GM23338 (cell line): ENCODE results near the gene ACSL3. TPM values are rescaled to one million over a fixed set of nuclear protein-coding genes. Genes with fewer than 3 reads are reported as not detected.

ENCODE experiments used
- ATAC-seq: fragments of 200-7000 bp; cut with Tn5 transposase; 3 replicates; pipeline ENCODE4 v1.9.1; 2020
- DNase-seq: peaks from one replicate; pipeline ENCODE4 v3.0.0-alpha.2; 2015; ENCODE audit warnings: low spot score
- H2AFZ ChIP-seq: fragments of 200-600 bp; sonication (generic); 2 replicates; pipeline ENCODE4 v1.8.0; 2016; ENCODE audit warnings: antibody characterized with exemption, mild to moderate bottlenecking, moderate library complexity
- H3F3A ChIP-seq: fragments of 200-600 bp; sonication (generic); replicated peaks from 2 replicates; pipeline ENCODE4 v1.8.0; 2017; ENCODE audit warnings: antibody characterized with exemption, mixed run types, low read depth
- H3K27ac ChIP-seq: fragments of 200-600 bp; sonication (generic); 2 replicates; pipeline ENCODE4 v1.6.1; 2016; ENCODE audit warnings: low read depth
- H3K27me3 ChIP-seq: fragments of 200-600 bp; sonication (generic); 2 replicates; pipeline ENCODE4 v1.8.0; 2016; ENCODE audit warnings: mild to moderate bottlenecking, mixed run types, moderate library complexity; ENCODE audit not compliant: insufficient read depth
- H3K36me3 ChIP-seq: fragments of 200-600 bp; sonication (generic); 2 replicates; pipeline ENCODE4 v1.8.0; 2016; ENCODE audit warnings: mild to moderate bottlenecking; ENCODE audit not compliant: insufficient read depth
- H3K4me1 ChIP-seq: fragments of 200-600 bp; sonication (generic); 2 replicates; pipeline ENCODE4 v1.8.0; 2016; ENCODE audit warnings: mild to moderate bottlenecking, moderate library complexity; ENCODE audit not compliant: insufficient read depth
- H3K4me2 ChIP-seq: fragments of 200-600 bp; sonication (generic); 2 replicates; pipeline ENCODE4 v1.7.1; 2017; ENCODE audit warnings: mixed run types
- H3K4me3 ChIP-seq: fragments of 200-600 bp; sonication (generic); 2 replicates; pipeline ENCODE4 v1.6.1; 2016; ENCODE audit warnings: mixed run types
- H3K79me2 ChIP-seq: fragments of 200-600 bp; sonication (generic); replicated peaks from 2 replicates; pipeline ENCODE4 v1.8.0; 2017; ENCODE audit warnings: mild to moderate bottlenecking; ENCODE audit not compliant: insufficient read depth
- H3K9me2 ChIP-seq: fragments of 200-600 bp; sonication (generic); 2 replicates; pipeline ENCODE4 v1.8.0; 2017; ENCODE audit not compliant: insufficient read depth
- H4K20me1 ChIP-seq: fragments of 200-600 bp; sonication (generic); replicated peaks from 2 replicates; pipeline ENCODE4 v1.8.0; 2017; ENCODE audit warnings: mild to moderate bottlenecking; ENCODE audit not compliant: insufficient read depth
- H3K27ac Mint-ChIP-seq: 2 replicates; pipeline ENCODE4 v1.8.0; 2020; ENCODE audit warnings: inconsistent platforms, mild to moderate bottlenecking, moderate library complexity, mixed read lengths
- H3K27me3 Mint-ChIP-seq: 3 replicates; pipeline ENCODE4 v1.8.0; 2022; ENCODE audit warnings: low read depth, mild to moderate bottlenecking, moderate library complexity, mixed read lengths, inconsistent platforms; ENCODE audit not compliant: insufficient read depth, poor library complexity
- H3K36me3 Mint-ChIP-seq: 3 replicates; pipeline ENCODE4 v1.8.0; 2021; ENCODE audit warnings: low read depth, mild to moderate bottlenecking, inconsistent platforms, moderate library complexity, mixed read lengths
- H3K4me1 Mint-ChIP-seq: 3 replicates; pipeline ENCODE4 v1.8.0; 2020; ENCODE audit warnings: mild to moderate bottlenecking, inconsistent platforms, mixed read lengths
- H3K4me3 Mint-ChIP-seq: 3 replicates; pipeline ENCODE4 v1.8.0; 2021; ENCODE audit warnings: moderate library complexity, mild to moderate bottlenecking, inconsistent platforms, mixed read lengths
- H3K9me3 Mint-ChIP-seq: 3 replicates; pipeline ENCODE4 v1.8.0; 2020; ENCODE audit warnings: moderate library complexity, mild to moderate bottlenecking, inconsistent platforms, mixed read lengths
- CREB1 ChIP-seq: fragments of 250-450 bp; sonication (Bioruptor Pico); IDR thresholded peaks from 2 replicates; pipeline ENCODE4 v1.5.0; 2020; ENCODE audit warnings: low read depth, mild to moderate bottlenecking, moderate library complexity
- CTCF ChIP-seq, 2 experiments: fragments of 200-600 bp in 1 of 2; sonication (generic) in 1 of 2; conservative IDR thresholded peaks; 2 replicates each; pipeline versions ENCODE4 v1.5.1 to v1.6.1; 2016 to 2017; ENCODE audit warnings: antibody characterized with exemption in 2 of 2, low read depth in 2 of 2, mild to moderate bottlenecking in 2 of 2, moderate library complexity in 1 of 2
- EZH2 ChIP-seq: fragments of 200-600 bp; sonication (generic); IDR thresholded peaks from one replicate; pipeline ENCODE4 v1.8.0; 2017; ENCODE audit warnings: antibody characterized with exemption, mild to moderate bottlenecking, low read depth; ENCODE audit not compliant: unreplicated experiment
- EZH2phosphoT487 ChIP-seq: fragments of 200-600 bp; sonication (generic); IDR thresholded peaks from one replicate; pipeline ENCODE4 v1.8.1; 2018; ENCODE audit warnings: antibody characterized with exemption; ENCODE audit not compliant: unreplicated experiment
- JUNB ChIP-seq: IDR thresholded peaks from one replicate; pipeline ENCODE4 v1.6.1; 2016; ENCODE audit warnings: antibody characterized with exemption; ENCODE audit not compliant: unreplicated experiment
- NANOG ChIP-seq: IDR thresholded peaks from 2 replicates; pipeline ENCODE4 v1.6.1; 2016; ENCODE audit warnings: antibody characterized with exemption, borderline replicate concordance
- POLR2AphosphoS5 ChIP-seq: IDR thresholded peaks from 2 replicates; pipeline ENCODE4 v1.6.1; 2016; ENCODE audit warnings: antibody characterized with exemption, low read depth
- STAT1 ChIP-seq: IDR thresholded peaks from one replicate; pipeline ENCODE4 v1.6.1; 2016; ENCODE audit warnings: antibody characterized with exemption; ENCODE audit not compliant: unreplicated experiment
- ZNF114 ChIP-seq: fragments of 250-450 bp; sonication (Bioruptor Pico); IDR thresholded peaks from 2 replicates; pipeline ENCODE4 v1.5.0; 2020; ENCODE audit warnings: mild to moderate bottlenecking, moderate library complexity
- ZNF331 ChIP-seq: fragments of 250-450 bp; sonication (Bioruptor Pico); IDR thresholded peaks from 2 replicates; pipeline ENCODE4 v1.5.0; 2020; ENCODE audit warnings: low read depth, mild to moderate bottlenecking, moderate library complexity
- polyA plus RNA-seq: library from polyadenylated mRNA; unstranded; fragments of >200 nt; fragmentation: Nextera tagmentation; extraction: Ambion mirVana; gene quantifications from 2 replicates; pipeline ENCODE4 v1.2.1, GENCODE V29; 2016
- total RNA-seq: library from RNA; depleted of rRNA; stranded (reverse); fragments of >200 nt; shearing (Covaris generic); gene quantifications from 2 replicates; pipeline ENCODE4 v1.2.3, GENCODE V29; 2014
- TF ChIP-seq, protein P1 (sequence below): fragments of 250-450 bp; sonication (Bioruptor Pico); IDR thresholded peaks from 2 replicates; pipeline ENCODE4 v1.5.0; 2020; ENCODE audit warnings: mild to moderate bottlenecking, moderate library complexity
- TF ChIP-seq, protein P2 (sequence below): IDR thresholded peaks from one replicate; pipeline ENCODE4 v1.6.1; 2018; ENCODE audit warnings: antibody characterized with exemption; ENCODE audit not compliant: unreplicated experiment
- TF ChIP-seq, protein P3 (sequence below): IDR thresholded peaks from 2 replicates; pipeline ENCODE4 v1.6.1; 2016; ENCODE audit warnings: antibody characterized with exemption

Gene ACSL3
- total and polyA plus RNA-seq, 2 experiments from 2014 or later = 55.3 to 130 TPM

- Mint-ChIP-seq H3K9me3 (no peaks in the 10 kb centered on the region), H3K4me3 (no peak overlapping the region), H3K4me1 (peaks cover 25% of the 10 kb centered on the region; the same call in 2 of the 3 replicates), H3K27ac (no peak overlapping the region), H3K36me3 (no peaks in the 10 kb centered on the region), H3K27me3 (peaks cover 6% of the 10 kb centered on the region)
- Histone ChIP-seq H3K36me3 (no peaks in the 10 kb centered on the region), H3K27me3 (no peaks in the 10 kb centered on the region), H4K20me1 (no peaks in the 10 kb centered on the region), H3K4me1 (peaks cover 18% of the 10 kb centered on the region), H3K27ac (0 out of 2 replicates have a peak overlapping the region, but pooled peaks have one; percentile 26), H3K9me2 (no peaks in the 10 kb centered on the region), H3K79me2 (no peaks in the 10 kb centered on the region), H3K4me2 (no peak overlapping the region), H2AFZ (no peak overlapping the region), H3F3A (no peaks in the 10 kb centered on the region), H3K4me3 (no peak overlapping the region)
- DNase-seq (no peak), ATAC-seq (no peak)
- TF ChIP-seq CREB1 = no peak
- TF ChIP-seq, protein P1, sequence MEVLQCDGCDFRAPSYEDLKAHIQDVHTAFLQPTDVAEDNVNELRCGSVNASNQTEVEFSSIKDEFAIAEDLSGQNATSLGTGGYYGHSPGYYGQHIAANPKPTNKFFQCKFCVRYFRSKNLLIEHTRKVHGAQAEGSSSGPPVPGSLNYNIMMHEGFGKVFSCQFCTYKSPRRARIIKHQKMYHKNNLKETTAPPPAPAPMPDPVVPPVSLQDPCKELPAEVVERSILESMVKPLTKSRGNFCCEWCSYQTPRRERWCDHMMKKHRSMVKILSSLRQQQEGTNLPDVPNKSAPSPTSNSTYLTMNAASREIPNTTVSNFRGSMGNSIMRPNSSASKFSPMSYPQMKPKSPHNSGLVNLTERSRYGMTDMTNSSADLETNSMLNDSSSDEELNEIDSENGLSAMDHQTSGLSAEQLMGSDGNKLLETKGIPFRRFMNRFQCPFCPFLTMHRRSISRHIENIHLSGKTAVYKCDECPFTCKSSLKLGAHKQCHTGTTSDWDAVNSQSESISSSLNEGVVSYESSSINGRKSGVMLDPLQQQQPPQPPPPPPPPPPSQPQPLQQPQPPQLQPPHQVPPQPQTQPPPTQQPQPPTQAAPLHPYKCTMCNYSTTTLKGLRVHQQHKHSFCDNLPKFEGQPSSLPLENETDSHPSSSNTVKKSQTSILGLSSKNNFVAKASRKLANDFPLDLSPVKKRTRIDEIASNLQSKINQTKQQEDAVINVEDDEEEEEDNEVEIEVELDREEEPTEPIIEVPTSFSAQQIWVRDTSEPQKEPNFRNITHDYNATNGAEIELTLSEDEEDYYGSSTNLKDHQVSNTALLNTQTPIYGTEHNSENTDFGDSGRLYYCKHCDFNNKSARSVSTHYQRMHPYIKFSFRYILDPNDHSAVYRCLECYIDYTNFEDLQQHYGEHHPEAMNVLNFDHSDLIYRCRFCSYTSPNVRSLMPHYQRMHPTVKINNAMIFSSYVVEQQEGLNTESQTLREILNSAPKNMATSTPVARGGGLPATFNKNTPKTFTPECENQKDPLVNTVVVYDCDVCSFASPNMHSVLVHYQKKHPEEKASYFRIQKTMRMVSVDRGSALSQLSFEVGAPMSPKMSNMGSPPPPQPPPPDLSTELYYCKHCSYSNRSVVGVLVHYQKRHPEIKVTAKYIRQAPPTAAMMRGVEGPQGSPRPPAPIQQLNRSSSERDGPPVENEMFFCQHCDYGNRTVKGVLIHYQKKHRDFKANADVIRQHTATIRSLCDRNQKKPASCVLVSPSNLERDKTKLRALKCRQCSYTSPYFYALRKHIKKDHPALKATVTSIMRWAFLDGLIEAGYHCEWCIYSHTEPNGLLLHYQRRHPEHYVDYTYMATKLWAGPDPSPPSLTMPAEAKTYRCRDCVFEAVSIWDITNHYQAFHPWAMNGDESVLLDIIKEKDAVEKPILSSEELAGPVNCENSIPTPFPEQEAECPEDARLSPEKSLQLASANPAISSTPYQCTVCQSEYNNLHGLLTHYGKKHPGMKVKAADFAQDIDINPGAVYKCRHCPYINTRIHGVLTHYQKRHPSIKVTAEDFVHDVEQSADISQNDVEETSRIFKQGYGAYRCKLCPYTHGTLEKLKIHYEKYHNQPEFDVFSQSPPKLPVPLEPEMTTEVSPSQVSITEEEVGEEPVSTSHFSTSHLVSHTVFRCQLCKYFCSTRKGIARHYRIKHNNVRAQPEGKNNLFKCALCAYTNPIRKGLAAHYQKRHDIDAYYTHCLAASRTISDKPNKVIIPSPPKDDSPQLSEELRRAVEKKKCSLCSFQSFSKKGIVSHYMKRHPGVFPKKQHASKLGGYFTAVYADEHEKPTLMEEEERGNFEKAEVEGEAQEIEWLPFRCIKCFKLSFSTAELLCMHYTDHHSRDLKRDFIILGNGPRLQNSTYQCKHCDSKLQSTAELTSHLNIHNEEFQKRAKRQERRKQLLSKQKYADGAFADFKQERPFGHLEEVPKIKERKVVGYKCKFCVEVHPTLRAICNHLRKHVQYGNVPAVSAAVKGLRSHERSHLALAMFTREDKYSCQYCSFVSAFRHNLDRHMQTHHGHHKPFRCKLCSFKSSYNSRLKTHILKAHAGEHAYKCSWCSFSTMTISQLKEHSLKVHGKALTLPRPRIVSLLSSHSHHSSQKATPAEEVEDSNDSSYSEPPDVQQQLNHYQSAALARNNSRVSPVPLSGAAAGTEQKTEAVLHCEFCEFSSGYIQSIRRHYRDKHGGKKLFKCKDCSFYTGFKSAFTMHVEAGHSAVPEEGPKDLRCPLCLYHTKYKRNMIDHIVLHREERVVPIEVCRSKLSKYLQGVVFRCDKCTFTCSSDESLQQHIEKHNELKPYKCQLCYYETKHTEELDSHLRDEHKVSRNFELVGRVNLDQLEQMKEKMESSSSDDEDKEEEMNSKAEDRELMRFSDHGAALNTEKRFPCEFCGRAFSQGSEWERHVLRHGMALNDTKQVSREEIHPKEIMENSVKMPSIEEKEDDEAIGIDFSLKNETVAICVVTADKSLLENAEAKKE = no peak
- TF ChIP-seq EZH2phosphoT487 = no peak
- no peak for TF ChIP-seq CTCF (conservative IDR thresholded peaks at IDR 0.05; ENCODE audit: low read depth in 2 of 2)
- TF ChIP-seq EZH2 = no peak
- no peak for TF ChIP-seq ZNF331
- TF ChIP-seq STAT1 = no peak
- TF ChIP-seq ZNF114 (CRISPR knock-in tag) = no peak
- TF ChIP-seq POLR2AphosphoS5 = no peak
- TF ChIP-seq, protein P2, sequence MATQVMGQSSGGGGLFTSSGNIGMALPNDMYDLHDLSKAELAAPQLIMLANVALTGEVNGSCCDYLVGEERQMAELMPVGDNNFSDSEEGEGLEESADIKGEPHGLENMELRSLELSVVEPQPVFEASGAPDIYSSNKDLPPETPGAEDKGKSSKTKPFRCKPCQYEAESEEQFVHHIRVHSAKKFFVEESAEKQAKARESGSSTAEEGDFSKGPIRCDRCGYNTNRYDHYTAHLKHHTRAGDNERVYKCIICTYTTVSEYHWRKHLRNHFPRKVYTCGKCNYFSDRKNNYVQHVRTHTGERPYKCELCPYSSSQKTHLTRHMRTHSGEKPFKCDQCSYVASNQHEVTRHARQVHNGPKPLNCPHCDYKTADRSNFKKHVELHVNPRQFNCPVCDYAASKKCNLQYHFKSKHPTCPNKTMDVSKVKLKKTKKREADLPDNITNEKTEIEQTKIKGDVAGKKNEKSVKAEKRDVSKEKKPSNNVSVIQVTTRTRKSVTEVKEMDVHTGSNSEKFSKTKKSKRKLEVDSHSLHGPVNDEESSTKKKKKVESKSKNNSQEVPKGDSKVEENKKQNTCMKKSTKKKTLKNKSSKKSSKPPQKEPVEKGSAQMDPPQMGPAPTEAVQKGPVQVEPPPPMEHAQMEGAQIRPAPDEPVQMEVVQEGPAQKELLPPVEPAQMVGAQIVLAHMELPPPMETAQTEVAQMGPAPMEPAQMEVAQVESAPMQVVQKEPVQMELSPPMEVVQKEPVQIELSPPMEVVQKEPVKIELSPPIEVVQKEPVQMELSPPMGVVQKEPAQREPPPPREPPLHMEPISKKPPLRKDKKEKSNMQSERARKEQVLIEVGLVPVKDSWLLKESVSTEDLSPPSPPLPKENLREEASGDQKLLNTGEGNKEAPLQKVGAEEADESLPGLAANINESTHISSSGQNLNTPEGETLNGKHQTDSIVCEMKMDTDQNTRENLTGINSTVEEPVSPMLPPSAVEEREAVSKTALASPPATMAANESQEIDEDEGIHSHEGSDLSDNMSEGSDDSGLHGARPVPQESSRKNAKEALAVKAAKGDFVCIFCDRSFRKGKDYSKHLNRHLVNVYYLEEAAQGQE = no peak
- TF ChIP-seq NANOG = no peak
- TF ChIP-seq JUNB = no peak
- TF ChIP-seq, protein P3, sequence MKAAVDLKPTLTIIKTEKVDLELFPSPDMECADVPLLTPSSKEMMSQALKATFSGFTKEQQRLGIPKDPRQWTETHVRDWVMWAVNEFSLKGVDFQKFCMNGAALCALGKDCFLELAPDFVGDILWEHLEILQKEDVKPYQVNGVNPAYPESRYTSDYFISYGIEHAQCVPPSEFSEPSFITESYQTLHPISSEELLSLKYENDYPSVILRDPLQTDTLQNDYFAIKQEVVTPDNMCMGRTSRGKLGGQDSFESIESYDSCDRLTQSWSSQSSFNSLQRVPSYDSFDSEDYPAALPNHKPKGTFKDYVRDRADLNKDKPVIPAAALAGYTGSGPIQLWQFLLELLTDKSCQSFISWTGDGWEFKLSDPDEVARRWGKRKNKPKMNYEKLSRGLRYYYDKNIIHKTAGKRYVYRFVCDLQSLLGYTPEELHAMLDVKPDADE = no peak
Observed at GRCh38 chr2:222944971-222945740, 84.3 kb downstream of the ACSL3 start.
